DMS 273 (cell line): Measurements from ENCODE around the gene SLC25A53.
"Not testable (repeated sequence)": the region's sequence is repeated elsewhere in the genome, so short reads cannot be mapped to it uniquely, and the experiment has no call there.

ENCODE experiments used
- DNase-seq: peaks from one replicate; lab custom pipeline; 2025; ENCODE audit not compliant: unreplicated experiment; lab: John Stamatoyannopoulos, UW

Gene SLC25A53

GRCh38 chrX:104075778-104076445 is 80.9 kb downstream of the SLC25A53 start, which contains the start of gene TMSB15C:
TSS of gene TMSB15C (minus strand) at chrX:104076236.
- not testable (repeated sequence) for DNase-seq

DNA sequence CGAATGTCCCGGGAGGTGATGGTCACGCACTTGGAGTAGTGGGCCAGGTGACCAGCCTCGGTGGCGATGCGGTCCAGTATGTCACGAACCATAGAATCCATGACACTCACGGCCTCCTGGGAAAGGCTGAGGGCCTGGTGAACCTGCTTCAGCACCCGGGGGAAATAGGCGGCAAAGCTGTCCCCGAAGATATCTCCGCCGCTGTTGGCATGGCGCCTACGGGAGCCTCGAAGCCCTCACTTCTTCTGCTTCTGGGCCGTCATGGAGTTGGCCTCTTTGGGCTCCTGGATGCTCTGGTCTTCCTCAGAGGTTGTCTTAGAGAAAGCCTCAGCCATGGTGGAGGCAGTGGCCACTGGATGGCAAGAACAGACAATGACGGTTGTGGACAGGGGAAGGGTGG is 94.2 kb downstream of the SLC25A53 start:
- not testable (repeated sequence) for DNase-seq

- not testable (repeated sequence) for DNase-seq
These were observed 101.9 kb downstream of the SLC25A53 start for GRCh38 chrX:104054956-104055355.
